H4 (cell line): ENCODE data around the gene DNAL4. TPM values are rescaled to one million over a fixed set of nuclear protein-coding genes. Genes with fewer than 3 reads are reported as not detected.

Experiments used
- total RNA-seq: library from RNA; depleted of rRNA; stranded (reverse); fragments of >200 nt; shearing (Covaris generic); gene quantifications from 2 replicates; pipeline ENCODE4 v1.2.3, GENCODE V29; 2014; rRNA removed

The DNAL4 gene
- total RNA-seq, 1 experiment from 2014 or later = 6.6 TPM

Other genes starting within 250 kb of the DNAL4 start
- gene DMC1, start 224.0 kb downstream of the DNAL4 start, total RNA-seq = 0.14 and 3.7 TPM in 2 replicates
- 0.23 and 0.33 TPM in 2 replicates for gene FAM227A, start 137.8 kb downstream of the DNAL4 start, total RNA-seq
- 20.4 and 25.0 TPM in 2 replicates for gene CBY1, start 137.5 kb downstream of the DNAL4 start, total RNA-seq
- gene TOMM22, start 112.2 kb downstream of the DNAL4 start, total RNA-seq = 90.7 and 97.3 TPM in 2 replicates
- gene JOSD1, start 93.2 kb downstream of the DNAL4 start, total RNA-seq = 40.7 and 52.1 TPM in 2 replicates
- gene GTPBP1, start 88.2 kb downstream of the DNAL4 start, total RNA-seq = 12.1 and 12.9 TPM in 2 replicates
- gene SUN2, start 38.1 kb downstream of the DNAL4 start, total RNA-seq = 42.0 and 57.2 TPM in 2 replicates
- gene NPTXR, start 49.9 kb upstream of the DNAL4 start, total RNA-seq = 3.1 and 4.1 TPM in 2 replicates
- gene CBX6, start 78.1 kb upstream of the DNAL4 start, total RNA-seq = 19.6 and 21.5 TPM in 2 replicates
- not detected in 2 replicates for gene APOBEC3A, start 163.5 kb upstream of the DNAL4 start, total RNA-seq
- gene APOBEC3B, start 188.2 kb upstream of the DNAL4 start, total RNA-seq = 8.4 and 13.6 TPM in 2 replicates
- gene APOBEC3C, start 220.1 kb upstream of the DNAL4 start, total RNA-seq = 7.2 and 8.0 TPM in 2 replicates
- gene APOBEC3D, start 227.0 kb upstream of the DNAL4 start, total RNA-seq = 0.84 and 1.1 TPM in 2 replicates
- gene APOBEC3F, start 246.7 kb upstream of the DNAL4 start, total RNA-seq = 1.7 and 9.2 TPM in 2 replicates